SK-N-SH (cell line): ENCODE data around the gene PTGDS.

Source experiments
- CTCF ChIP-seq: fragments of 200-600 bp; sonication (generic); IDR thresholded peaks from 2 replicates; pipeline ENCODE4 v1.6.1; 2017; ENCODE audit warnings: antibody characterized with exemption, mild to moderate bottlenecking, moderate library complexity
- EP300 ChIP-seq, 2 experiments: IDR thresholded peaks; 2 replicates each; pipeline versions ENCODE4 v1.4.0 to v1.6.1; 2012; ENCODE audit warnings: borderline replicate concordance in 1 of 2, low read depth in 1 of 2, low read length in 1 of 2
- FOXJ3 ChIP-seq: sonication (generic); formaldehyde crosslinking; IDR thresholded peaks from 2 replicates; pipeline ENCODE4 v1.5.1; 2020; ENCODE audit warnings: mild to moderate bottlenecking, missing genetic modification reagents
- GABPA ChIP-seq: IDR thresholded peaks from 2 replicates; pipeline ENCODE4 v1.4.0; 2012; ENCODE audit warnings: low read depth, mild to moderate bottlenecking
- JUND ChIP-seq: IDR thresholded peaks from 2 replicates; pipeline ENCODE4 v1.4.0; 2012
- POLR2AphosphoS5 ChIP-seq: IDR thresholded peaks from 2 replicates; pipeline ENCODE4 v1.6.1; 2012; ENCODE audit warnings: low read depth, low read length
- SIN3A ChIP-seq: IDR thresholded peaks from 2 replicates; pipeline ENCODE4 v1.6.1; 2012; ENCODE audit warnings: low read depth, mild to moderate bottlenecking, low read length, moderate library complexity, borderline replicate concordance
- SMC3 ChIP-seq: IDR thresholded peaks from 2 replicates; pipeline ENCODE4 v1.6.1; 2012; ENCODE audit warnings: low read depth, low read length, improper control_type of control experiment
- TEAD4 ChIP-seq: IDR thresholded peaks from 2 replicates; pipeline ENCODE4 v1.4.0; 2012; ENCODE audit warnings: mild to moderate bottlenecking, borderline replicate concordance; ENCODE audit not compliant: insufficient read depth
- TF ChIP-seq, protein P1 (sequence below): fragments of 150-350 bp; IDR thresholded peaks from 2 replicates; pipeline ENCODE4 v1.6.1; 2016; ENCODE audit warnings: mild to moderate bottlenecking, low read depth, low read length
- TF ChIP-seq, protein P2 (sequence below): IDR thresholded peaks from 2 replicates; pipeline ENCODE4 v1.4.0; 2012; ENCODE audit warnings: low read depth

- no peak for TF ChIP-seq SMC3
- no peak for TF ChIP-seq CTCF
- TF ChIP-seq JUND = no peak
- no peak for TF ChIP-seq EP300 (IDR thresholded peaks at IDR 0.05; ENCODE audit: borderline replicate concordance in 1 of 2, low read depth in 1 of 2, low read length in 1 of 2)
- TF ChIP-seq FOXJ3 (CRISPR knock-in tag) = no peak
- no peak for TF ChIP-seq POLR2AphosphoS5
- no peak for TF ChIP-seq TEAD4
- TF ChIP-seq, protein P1, sequence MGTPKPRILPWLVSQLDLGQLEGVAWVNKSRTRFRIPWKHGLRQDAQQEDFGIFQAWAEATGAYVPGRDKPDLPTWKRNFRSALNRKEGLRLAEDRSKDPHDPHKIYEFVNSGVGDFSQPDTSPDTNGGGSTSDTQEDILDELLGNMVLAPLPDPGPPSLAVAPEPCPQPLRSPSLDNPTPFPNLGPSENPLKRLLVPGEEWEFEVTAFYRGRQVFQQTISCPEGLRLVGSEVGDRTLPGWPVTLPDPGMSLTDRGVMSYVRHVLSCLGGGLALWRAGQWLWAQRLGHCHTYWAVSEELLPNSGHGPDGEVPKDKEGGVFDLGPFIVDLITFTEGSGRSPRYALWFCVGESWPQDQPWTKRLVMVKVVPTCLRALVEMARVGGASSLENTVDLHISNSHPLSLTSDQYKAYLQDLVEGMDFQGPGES = no peak
- TF ChIP-seq, protein P2, sequence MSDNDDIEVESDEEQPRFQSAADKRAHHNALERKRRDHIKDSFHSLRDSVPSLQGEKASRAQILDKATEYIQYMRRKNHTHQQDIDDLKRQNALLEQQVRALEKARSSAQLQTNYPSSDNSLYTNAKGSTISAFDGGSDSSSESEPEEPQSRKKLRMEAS = no peak
- no peak for TF ChIP-seq GABPA
- no peak for TF ChIP-seq SIN3A
Observed at GRCh38 chr9:137009938-137010732, 32.8 kb downstream of the PTGDS start.
